Neuron (in vitro differentiated cells): Measurements from ENCODE around the gene MED13L.

Experiments used
- H2AFZ ChIP-seq: one replicate; pipeline ENCODE4 v1.6.1; 2013; ENCODE audit warnings: low read depth, mild to moderate bottlenecking, inconsistent platforms, low read length, moderate library complexity
- H3K27me3 ChIP-seq: one replicate; pipeline ENCODE4 v1.6.1; 2013; ENCODE audit warnings: low read length; ENCODE audit not compliant: insufficient read depth
- H3K36me3 ChIP-seq: one replicate; pipeline ENCODE4 v1.6.1; 2013; ENCODE audit warnings: low read length; ENCODE audit not compliant: insufficient read depth
- H3K4me1 ChIP-seq: one replicate; pipeline ENCODE4 v1.6.1; 2013; ENCODE audit warnings: low read length; ENCODE audit not compliant: insufficient read depth
- H3K4me3 ChIP-seq: 2 replicates; pipeline ENCODE4 v1.5.1; 2013; ENCODE audit warnings: mild to moderate bottlenecking, low read length, moderate library complexity
- H3K9me3 ChIP-seq: one replicate; pipeline ENCODE4 v1.6.1; 2013; ENCODE audit warnings: low read length

The MED13L gene

GRCh38 chr12:115916910-115917668, 360.4 kb downstream of the MED13L start:
- H3K4me1 ChIP-seq: no peaks in the 10 kb centered on the region
- no peaks in the 10 kb centered on the region for H3K9me3 ChIP-seq
- no peak overlapping the region for H3K4me3 ChIP-seq
- no peaks in the 10 kb centered on the region for H3K36me3 ChIP-seq
- peaks cover 17% of the 10 kb centered on the region for H3K27me3 ChIP-seq
- H2AFZ ChIP-seq: no peak overlapping the region

DNA sequence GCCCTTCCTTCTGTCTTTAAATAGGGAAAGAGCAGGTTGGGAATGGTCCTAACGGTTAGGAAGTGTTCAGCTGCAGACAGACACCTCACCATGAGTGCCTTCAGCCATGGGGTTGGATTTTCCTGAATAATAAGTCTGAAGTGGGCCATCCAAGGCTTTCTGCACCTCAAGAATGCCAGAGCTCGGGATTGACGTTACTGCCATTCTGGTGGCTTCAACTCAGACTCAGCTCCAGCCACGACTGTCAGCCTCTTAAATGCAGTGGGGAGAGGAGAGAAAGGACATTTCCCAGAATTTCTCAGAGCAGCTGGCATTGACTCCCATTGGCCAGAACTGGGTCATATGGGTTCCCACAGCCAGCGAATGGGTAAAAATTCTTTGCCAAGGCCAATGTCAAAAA, 363.4 kb downstream of the MED13L start:
- no peaks in the 10 kb centered on the region for H3K9me3 ChIP-seq
- peaks cover 19% of the 10 kb centered on the region for H3K27me3 ChIP-seq
- no peaks in the 10 kb centered on the region for H3K4me1 ChIP-seq
- H2AFZ ChIP-seq: no peak overlapping the region
- no peaks in the 10 kb centered on the region for H3K36me3 ChIP-seq
- H3K4me3 ChIP-seq: no peak overlapping the region

DNA sequence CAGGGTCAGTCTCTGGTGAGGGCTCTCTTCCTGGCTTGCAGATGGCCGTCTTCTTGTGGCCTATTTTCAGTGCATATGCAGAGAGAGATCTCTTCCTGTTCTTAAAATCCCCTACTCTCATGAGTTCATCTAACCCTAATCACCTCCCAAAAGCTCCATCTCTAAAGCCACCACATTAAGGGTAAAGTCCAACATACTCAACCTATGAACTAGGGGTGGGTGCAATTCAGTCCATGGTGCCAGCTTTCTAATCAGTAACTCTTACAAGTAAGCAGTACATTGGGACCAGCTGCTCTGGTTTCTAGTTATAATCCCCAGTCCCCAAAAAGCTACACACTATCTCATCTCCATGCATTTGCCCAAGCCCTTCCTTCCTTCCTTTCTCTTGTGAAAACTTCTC, 365.1 kb downstream of the MED13L start:
- no peaks in the 10 kb centered on the region for H3K9me3 ChIP-seq
- H3K27me3 ChIP-seq: peaks cover 19% of the 10 kb centered on the region
- H3K36me3 ChIP-seq: no peaks in the 10 kb centered on the region

DNA sequence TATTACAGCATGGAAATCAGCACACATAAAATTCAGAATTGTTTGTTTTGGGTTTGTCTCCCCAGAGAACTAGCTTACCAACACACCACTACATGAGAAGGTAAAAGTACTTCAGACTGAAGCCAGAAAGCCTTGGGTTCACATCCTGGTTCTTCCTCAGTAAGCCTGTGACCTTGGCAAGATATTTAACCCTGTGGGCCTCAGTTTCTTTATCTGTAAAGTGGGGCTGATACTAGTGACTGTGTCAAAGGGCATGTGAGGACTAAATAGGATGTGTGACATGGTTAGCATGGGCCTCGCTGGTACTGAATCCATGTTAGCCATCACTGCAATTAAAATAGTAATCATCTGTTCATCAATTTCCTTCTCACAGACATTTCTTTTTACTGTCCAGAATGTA, 366.1 kb downstream of the MED13L start:
- Histone ChIP-seq H3K4me3 (no peak overlapping the region), H3K9me3 (no peaks in the 10 kb centered on the region), H3K36me3 (no peaks in the 10 kb centered on the region), H2AFZ (no peak overlapping the region), H3K4me1 (no peaks in the 10 kb centered on the region), H3K27me3 (peaks cover 14% of the 10 kb centered on the region)

More for the DNA sequence above, 365.1 kb downstream of the MED13L start:
- Histone ChIP-seq H2AFZ (no peak overlapping the region), H3K4me1 (no peaks in the 10 kb centered on the region), H3K4me3 (no peak overlapping the region)

DNA sequence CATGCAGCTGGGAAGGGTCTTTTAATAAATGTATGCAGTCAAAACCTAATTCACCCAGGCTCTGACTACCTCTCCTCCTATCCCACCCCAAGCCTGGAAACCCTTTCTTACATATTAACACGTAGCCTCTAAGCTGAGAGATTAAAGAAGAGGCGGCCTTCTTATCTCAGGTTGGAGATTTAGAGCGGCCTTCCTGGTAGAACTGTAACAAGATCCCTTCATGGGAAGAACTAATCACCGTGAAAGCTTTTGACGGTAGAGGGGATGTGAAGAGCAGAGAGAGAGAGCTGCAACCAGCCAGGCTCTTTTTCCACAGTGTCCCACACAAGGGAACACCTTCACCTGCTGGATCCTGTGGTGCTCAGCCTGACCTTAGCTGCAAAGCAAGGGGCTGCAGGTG, 367.4 kb downstream of the MED13L start:
- Histone ChIP-seq H3K36me3 (no peaks in the 10 kb centered on the region), H3K27me3 (peaks cover 7% of the 10 kb centered on the region), H3K9me3 (no peaks in the 10 kb centered on the region), H3K4me1 (no peaks in the 10 kb centered on the region), H2AFZ (no peak overlapping the region), H3K4me3 (no peak overlapping the region)
